Activated CD4-positive, alpha-beta T cell treated with anti-CD3 and anti-CD28 coated beads, Interleukin-2, amount 10 ng/mL, durations not matched to agents 24 days and 14 days (primary cell): ENCODE results near the gene FGF5. TPM values are rescaled to one million over a fixed set of nuclear protein-coding genes. Genes with fewer than 3 reads are reported as not detected.

ENCODE experiments used
- DNase-seq: peaks from one replicate; pipeline ENCODE4 v3.0.0; 2022
- H3K27ac Mint-ChIP-seq: one replicate; pipeline ENCODE4 v1.8.0; 2022; ENCODE audit warnings: mild to moderate bottlenecking, mixed read lengths
- H3K27me3 Mint-ChIP-seq: one replicate; pipeline ENCODE4 v1.8.0; 2022; ENCODE audit warnings: mixed read lengths
- H3K36me3 Mint-ChIP-seq: one replicate; pipeline ENCODE4 v1.8.0; 2022; ENCODE audit warnings: low read depth, mild to moderate bottlenecking, mixed read lengths
- H3K4me1 Mint-ChIP-seq: one replicate; pipeline ENCODE4 v1.8.0; 2021; ENCODE audit warnings: mixed read lengths
- H3K4me3 Mint-ChIP-seq: one replicate; pipeline ENCODE4 v1.8.0; 2022; ENCODE audit warnings: mild to moderate bottlenecking, moderate library complexity, mixed read lengths
- H3K9me3 Mint-ChIP-seq: one replicate; pipeline ENCODE4 v1.8.0; 2021; ENCODE audit warnings: mixed read lengths
- intact Hi-C: fragments of 100-400 bp; cut with micrococcal nuclease; formaldehyde crosslinking; loops from one replicate; pipeline ENCODE4 v1.15.1; 2023
- total RNA-seq: library from RNA; stranded (reverse); gene quantifications from 2 replicates; pipeline ENCODE4 v1.2.3, GENCODE V29; 2022

The FGF5 gene
- not detected in 2 replicates for total RNA-seq

DNA sequence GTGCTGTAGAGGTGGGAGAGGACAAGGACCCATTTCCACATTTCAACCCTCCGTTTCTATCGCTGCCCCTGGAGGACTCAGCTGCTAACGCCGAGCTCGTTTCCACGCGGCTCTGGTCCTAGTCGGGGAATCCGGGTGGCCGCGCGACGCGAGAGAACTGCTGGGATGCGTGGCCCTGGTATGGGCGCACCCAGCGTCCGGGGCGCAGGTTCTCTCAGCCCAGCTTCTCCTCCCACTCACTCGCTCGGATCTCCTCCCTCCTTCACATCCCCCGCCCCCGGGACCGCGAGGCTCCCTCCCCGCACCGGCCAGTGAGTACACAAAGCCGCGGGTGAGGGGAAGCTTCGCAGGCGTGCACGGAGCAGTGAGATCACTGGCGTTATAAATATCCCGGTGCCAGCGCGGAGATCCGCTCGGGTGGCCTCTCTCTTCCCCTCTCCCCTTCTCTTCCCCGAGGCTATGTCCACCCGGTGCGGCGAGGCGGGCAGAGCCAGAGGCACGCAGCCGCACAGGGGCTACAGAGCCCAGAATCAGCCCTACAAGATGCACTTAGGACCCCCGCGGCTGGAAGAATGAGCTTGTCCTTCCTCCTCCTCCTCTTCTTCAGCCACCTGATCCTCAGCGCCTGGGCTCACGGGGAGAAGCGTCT is at the start of gene FGF5:
Gene FGF5, plus strand, starts transcription at position 412 of the 649 bp plus-strand sequence. Its CDS starts 161 bp downstream, at position 573.
- Mint-ChIP-seq H3K27me3 (peaks cover 85% of the 10 kb centered on the region), H3K36me3 (no peaks in the 10 kb centered on the region), H3K4me1 (peaks cover 12% of the 10 kb centered on the region), H3K4me3 (peak within 1 kb of the TSS; percentile 73), H3K27ac (peak within 1 kb of the TSS; percentile 21), H3K9me3 (no peaks in the 10 kb centered on the region)
- intact Hi-C loops = loop anchor here (5.0 kb wide), 1 partner anchor 64 kb away; no protein-coding TSS in a partner anchor
- peak; percentile 63 for DNase-seq

- no peak overlapping the region for H3K27ac Mint-ChIP-seq
- peaks cover 47% of the 10 kb centered on the region for H3K27me3 Mint-ChIP-seq
- no peaks in the 10 kb centered on the region for H3K9me3 Mint-ChIP-seq
- no peak for DNase-seq
- peaks cover 2% of the 10 kb centered on the region for H3K4me1 Mint-ChIP-seq
- intact Hi-C loops = no loop called here
- H3K4me3 Mint-ChIP-seq = no peak overlapping the region
- H3K36me3 Mint-ChIP-seq = no peaks in the 10 kb centered on the region
Measured at GRCh38 chr4:80219301-80220025, 47.0 kb upstream of the FGF5 start.

DNA sequence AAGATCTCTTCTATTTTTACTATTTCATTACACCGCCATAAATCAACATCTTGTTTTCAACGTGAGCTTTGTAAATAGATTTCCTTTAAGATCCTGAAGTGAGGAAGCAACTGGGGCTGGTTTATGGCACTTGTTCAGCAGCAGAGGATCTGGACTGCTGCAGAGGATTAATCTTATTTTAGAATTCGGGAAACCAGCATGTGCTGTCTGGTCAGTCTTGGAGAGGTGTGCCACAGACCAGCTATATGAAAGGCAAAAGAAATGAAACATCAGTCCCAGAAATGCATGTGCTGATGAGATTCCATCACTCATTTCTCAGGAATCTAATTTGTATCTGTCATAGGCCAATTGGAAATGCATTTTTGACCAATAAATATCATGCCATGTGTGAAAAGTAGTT is 45.8 kb upstream of the FGF5 start:
- intact Hi-C loops = no loop called here
- Mint-ChIP-seq H3K4me3 (no peak overlapping the region), H3K27me3 (peaks cover 47% of the 10 kb centered on the region), H3K36me3 (no peaks in the 10 kb centered on the region), H3K9me3 (no peaks in the 10 kb centered on the region), H3K27ac (no peak overlapping the region), H3K4me1 (no peaks in the 10 kb centered on the region)
- no peak for DNase-seq

GRCh38 chr4:80221161-80221560 is 45.3 kb upstream of the FGF5 start:
- no peak overlapping the region for H3K27ac Mint-ChIP-seq
- no peak overlapping the region for H3K4me3 Mint-ChIP-seq
- no peaks in the 10 kb centered on the region for H3K9me3 Mint-ChIP-seq
- H3K27me3 Mint-ChIP-seq = peaks cover 46% of the 10 kb centered on the region
- DNase-seq = no peak
- H3K4me1 Mint-ChIP-seq = no peaks in the 10 kb centered on the region
- no peaks in the 10 kb centered on the region for H3K36me3 Mint-ChIP-seq
- intact Hi-C loops = no loop called here

GRCh38 chr4:80225595-80225994 is 40.9 kb upstream of the FGF5 start:
- no peaks in the 10 kb centered on the region for H3K36me3 Mint-ChIP-seq
- no peak overlapping the region for H3K27ac Mint-ChIP-seq
- no peaks in the 10 kb centered on the region for H3K4me1 Mint-ChIP-seq
- peaks cover 27% of the 10 kb centered on the region for H3K27me3 Mint-ChIP-seq
- no peak overlapping the region for H3K4me3 Mint-ChIP-seq
- no peaks in the 10 kb centered on the region for H3K9me3 Mint-ChIP-seq
- intact Hi-C loops = no loop called here
- DNase-seq = no peak

- no peaks in the 10 kb centered on the region for H3K4me1 Mint-ChIP-seq
- H3K4me3 Mint-ChIP-seq = no peak overlapping the region
- H3K27ac Mint-ChIP-seq = no peak overlapping the region
- H3K27me3 Mint-ChIP-seq = peaks cover 24% of the 10 kb centered on the region
- intact Hi-C loops = no loop called here
- H3K36me3 Mint-ChIP-seq = no peaks in the 10 kb centered on the region
- no peaks in the 10 kb centered on the region for H3K9me3 Mint-ChIP-seq
- no peak for DNase-seq
Measured at GRCh38 chr4:80226094-80226493, 40.4 kb upstream of the FGF5 start.

- H3K4me3 Mint-ChIP-seq = no peak overlapping the region
- H3K27ac Mint-ChIP-seq = no peak overlapping the region
- H3K9me3 Mint-ChIP-seq = no peaks in the 10 kb centered on the region
- H3K4me1 Mint-ChIP-seq = no peaks in the 10 kb centered on the region
- H3K27me3 Mint-ChIP-seq = peaks cover 22% of the 10 kb centered on the region
- H3K36me3 Mint-ChIP-seq = no peaks in the 10 kb centered on the region
- DNase-seq = no peak
- intact Hi-C loops = no loop called here
Measured at GRCh38 chr4:80228460-80228859, 38.0 kb upstream of the FGF5 start.

DNA sequence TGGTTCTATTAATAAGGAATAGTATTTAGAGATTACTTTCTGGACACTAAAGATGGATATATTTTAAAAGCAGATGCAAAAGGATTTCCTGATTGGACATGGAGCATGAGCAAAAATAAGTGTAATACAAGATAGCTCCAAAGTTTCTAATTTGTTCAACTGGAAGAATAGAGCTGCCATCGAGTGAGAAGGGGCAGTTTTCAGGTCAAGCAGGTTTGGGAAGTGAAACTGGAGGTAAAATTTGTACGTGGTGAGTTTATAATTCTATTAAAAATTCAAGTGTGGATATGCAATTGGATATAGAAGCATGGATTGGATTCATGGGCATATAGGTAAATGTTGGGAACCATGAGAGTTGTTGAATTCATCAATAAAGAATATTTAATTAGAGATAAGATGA is 37.3 kb upstream of the FGF5 start:
- Mint-ChIP-seq H3K27me3 (peaks cover 25% of the 10 kb centered on the region), H3K4me3 (no peak overlapping the region), H3K27ac (no peak overlapping the region), H3K9me3 (no peaks in the 10 kb centered on the region), H3K4me1 (no peaks in the 10 kb centered on the region), H3K36me3 (no peaks in the 10 kb centered on the region)
- DNase-seq = no peak
- intact Hi-C loops = no loop called here

DNA sequence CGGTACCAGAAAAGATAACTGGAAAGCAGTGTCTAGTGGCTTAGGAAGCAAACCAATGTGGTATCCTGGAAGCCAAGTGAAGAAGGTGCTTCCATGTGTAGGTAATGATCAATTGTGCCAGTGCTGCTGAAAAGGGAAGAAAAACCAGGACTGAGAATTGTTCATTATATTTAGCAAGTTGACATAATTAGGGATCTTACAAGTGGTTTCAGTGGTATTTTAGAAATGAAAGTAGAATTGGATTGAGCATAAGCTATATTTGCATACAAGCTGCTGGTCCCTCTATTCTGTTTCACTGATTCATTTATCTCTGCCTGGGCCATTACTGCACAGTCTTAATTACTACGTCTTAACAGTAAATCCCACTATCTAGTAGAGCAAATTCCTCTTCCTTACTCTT is 36.9 kb upstream of the FGF5 start:
- no peak overlapping the region for H3K4me3 Mint-ChIP-seq
- intact Hi-C loops = no loop called here

DNA sequence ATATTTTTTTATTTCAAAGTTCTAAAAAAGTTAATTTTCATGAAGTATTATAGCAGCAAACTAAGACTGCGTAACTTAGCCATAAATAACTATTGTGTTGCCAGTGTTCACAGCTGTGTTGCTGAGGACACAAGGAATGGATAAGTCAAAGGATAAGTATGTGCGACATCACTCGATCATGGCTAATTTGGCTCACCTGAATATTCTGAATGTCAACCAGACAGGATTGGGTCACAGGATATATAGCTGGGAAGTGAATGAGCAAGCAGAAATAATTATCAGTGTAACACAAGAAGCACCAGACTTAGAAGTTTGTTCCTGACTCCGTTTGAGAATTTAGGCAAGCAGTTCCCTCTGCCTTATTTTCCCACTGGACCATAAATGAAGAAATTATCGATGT is 35.3 kb upstream of the FGF5 start:
- no peaks in the 10 kb centered on the region for H3K9me3 Mint-ChIP-seq
- no peak overlapping the region for H3K4me3 Mint-ChIP-seq
- intact Hi-C loops = no loop called here
- H3K27me3 Mint-ChIP-seq = peaks cover 29% of the 10 kb centered on the region
- no peaks in the 10 kb centered on the region for H3K36me3 Mint-ChIP-seq
- no peak for DNase-seq
- no peak overlapping the region for H3K27ac Mint-ChIP-seq
- no peaks in the 10 kb centered on the region for H3K4me1 Mint-ChIP-seq

More for the DNA sequence above, 36.9 kb upstream of the FGF5 start:
- peaks cover 25% of the 10 kb centered on the region for H3K27me3 Mint-ChIP-seq
- H3K36me3 Mint-ChIP-seq = no peaks in the 10 kb centered on the region
- no peak for DNase-seq
- no peaks in the 10 kb centered on the region for H3K9me3 Mint-ChIP-seq
- H3K27ac Mint-ChIP-seq = no peak overlapping the region
- no peaks in the 10 kb centered on the region for H3K4me1 Mint-ChIP-seq

GRCh38 chr4:80232707-80233370 is 33.6 kb upstream of the FGF5 start:
- Mint-ChIP-seq H3K4me1 (no peaks in the 10 kb centered on the region), H3K36me3 (no peaks in the 10 kb centered on the region), H3K9me3 (no peaks in the 10 kb centered on the region), H3K27ac (no peak overlapping the region), H3K27me3 (peaks cover 29% of the 10 kb centered on the region), H3K4me3 (no peak overlapping the region)
- DNase-seq = no peak
- intact Hi-C loops = no loop called here

- Mint-ChIP-seq H3K27me3 (peaks cover 27% of the 10 kb centered on the region), H3K9me3 (no peaks in the 10 kb centered on the region), H3K36me3 (no peaks in the 10 kb centered on the region), H3K4me3 (no peak overlapping the region), H3K4me1 (no peaks in the 10 kb centered on the region), H3K27ac (no peak overlapping the region)
- intact Hi-C loops = no loop called here
- DNase-seq = no peak
Measured at GRCh38 chr4:80233390-80233789, 33.1 kb upstream of the FGF5 start.

DNA sequence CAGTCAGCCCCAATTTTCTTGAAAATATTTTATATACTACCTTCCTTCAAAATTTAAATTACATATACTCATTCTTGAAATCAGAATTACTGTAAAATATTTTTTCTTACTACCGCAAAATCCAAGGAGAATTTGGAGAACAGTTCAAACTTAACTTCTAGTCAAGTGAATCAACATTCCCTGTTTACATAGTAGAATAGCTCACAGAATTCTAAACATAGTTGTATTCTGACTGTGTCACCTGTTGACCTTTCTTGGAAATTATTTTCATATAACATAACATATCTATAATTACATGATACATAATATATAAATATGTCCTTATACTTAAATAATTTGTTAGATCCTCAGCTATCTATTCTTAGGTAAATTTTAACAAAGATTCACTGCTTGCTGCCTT is 31.0 kb upstream of the FGF5 start:
- H3K27me3 Mint-ChIP-seq = peaks cover 18% of the 10 kb centered on the region
- H3K36me3 Mint-ChIP-seq = no peaks in the 10 kb centered on the region
- no peak overlapping the region for H3K4me3 Mint-ChIP-seq
- H3K4me1 Mint-ChIP-seq = no peaks in the 10 kb centered on the region
- no peak overlapping the region for H3K27ac Mint-ChIP-seq
- intact Hi-C loops = no loop called here
- no peak for DNase-seq
- H3K9me3 Mint-ChIP-seq = no peaks in the 10 kb centered on the region

GRCh38 chr4:80237992-80238391 is 28.5 kb upstream of the FGF5 start:
- no peak for DNase-seq
- intact Hi-C loops = no loop called here
- Mint-ChIP-seq H3K27ac (no peak overlapping the region), H3K27me3 (peaks cover 10% of the 10 kb centered on the region), H3K36me3 (no peaks in the 10 kb centered on the region), H3K9me3 (no peaks in the 10 kb centered on the region), H3K4me1 (no peaks in the 10 kb centered on the region), H3K4me3 (no peak overlapping the region)
